Neural cell (in vitro differentiated cells): ENCODE data around the gene TXNL4A. TPM values are rescaled to one million over a fixed set of nuclear protein-coding genes. Genes with fewer than 3 reads are reported as not detected.

ENCODE experiments used
- H2AFZ ChIP-seq: fragments of 200-600, 300-800 bp; sonication (generic), shearing (Covaris generic); 2 replicates; pipeline ENCODE4 v1.6.0; 2014; ENCODE audit warnings: low read depth, mild to moderate bottlenecking, antibody characterized with exemption, low read length, moderate library complexity
- H3F3A ChIP-seq: fragments of 200-600 bp; shearing (Covaris generic); 2 replicates; pipeline ENCODE4 v1.6.1; 2016; ENCODE audit warnings: mild to moderate bottlenecking, moderate library complexity, mixed read lengths, antibody characterized with exemption, low read length; ENCODE audit not compliant: insufficient read depth, poor library complexity, severe bottlenecking
- H3K27ac ChIP-seq: fragments of 200-600, 300-800 bp; sonication (generic), shearing (Covaris generic); 2 replicates; pipeline ENCODE4 v1.5.1; 2014; ENCODE audit warnings: mild to moderate bottlenecking, low read length, moderate library complexity
- H3K27me3 ChIP-seq: fragments of 300-800, 200-600 bp; sonication (generic), shearing (Covaris generic); 2 replicates; pipeline ENCODE4 v1.6.0; 2014; ENCODE audit warnings: mild to moderate bottlenecking, low read depth, low read length, moderate library complexity; ENCODE audit not compliant: insufficient read depth
- H3K36me3 ChIP-seq: fragments of 300-800, 200-600 bp; sonication (generic), shearing (Covaris generic); 2 replicates; pipeline ENCODE4 v1.5.1; 2014; ENCODE audit warnings: mild to moderate bottlenecking, antibody characterized with exemption, low read length, moderate library complexity; ENCODE audit not compliant: insufficient read depth
- H3K4me2 ChIP-seq: fragments of 300-800, 200-600 bp; sonication (generic), shearing (Covaris generic); 2 replicates; pipeline ENCODE4 v1.6.0; 2014; ENCODE audit warnings: mild to moderate bottlenecking, low read length
- H3K4me3 ChIP-seq: fragments of 300-800, 200-600 bp; sonication (generic), shearing (Covaris generic); 2 replicates; pipeline ENCODE4 v1.5.1; 2014; ENCODE audit warnings: mild to moderate bottlenecking, low read length, moderate library complexity
- H3K79me2 ChIP-seq: fragments of 200-600 bp; shearing (Covaris generic); replicated peaks from 2 replicates; pipeline ENCODE4 v1.6.0; 2014; ENCODE audit warnings: mild to moderate bottlenecking, low read length, moderate library complexity; ENCODE audit not compliant: insufficient read depth
- H3K9ac ChIP-seq: fragments of 300-800, 200-600 bp; sonication (generic), shearing (Covaris generic); 2 replicates; pipeline ENCODE4 v1.6.1; 2016; ENCODE audit warnings: mild to moderate bottlenecking, low read length, mixed read lengths
- H3K9me2 ChIP-seq: fragments of 200-600 bp; shearing (Covaris generic); 2 replicates; pipeline ENCODE4 v1.6.1; 2016; ENCODE audit warnings: mild to moderate bottlenecking, low read length, mixed read lengths; ENCODE audit not compliant: insufficient read depth
- H3K9me3 ChIP-seq: fragments of 200-600, 300-800 bp; sonication (generic), shearing (Covaris generic); 2 replicates; pipeline ENCODE4 v1.6.1; 2016; ENCODE audit warnings: mild to moderate bottlenecking, mixed run types, low read length, moderate library complexity, mixed read lengths
- H4K20me1 ChIP-seq: fragments of 200-600 bp; shearing (Covaris generic); 2 replicates; pipeline ENCODE4 v1.6.1; 2016; ENCODE audit warnings: mild to moderate bottlenecking, mixed run types; ENCODE audit not compliant: insufficient read depth
- EP300 ChIP-seq: fragments of 450-650 bp; conservative IDR thresholded peaks from 2 replicates; pipeline ENCODE4 v1.6.1; 2014; ENCODE audit warnings: antibody characterized with exemption, mild to moderate bottlenecking, moderate library complexity; ENCODE audit not compliant: poor library complexity, severe bottlenecking
- EZH2 ChIP-seq: fragments of 200-600, 300-800 bp; shearing (Covaris generic), sonication (generic); IDR thresholded peaks from 2 replicates; pipeline ENCODE4 v1.6.1; 2014; ENCODE audit warnings: antibody characterized with exemption, low read length, borderline replicate concordance, mild to moderate bottlenecking; ENCODE audit not compliant: insufficient read depth, poor library complexity, severe bottlenecking
- MXI1 ChIP-seq: fragments of 450-650 bp; conservative IDR thresholded peaks from 2 replicates; pipeline ENCODE4 v1.6.1; 2014; ENCODE audit warnings: antibody characterized with exemption, mild to moderate bottlenecking; ENCODE audit not compliant: poor library complexity, severe bottlenecking
- POLR2AphosphoS5 ChIP-seq: IDR thresholded peaks from 2 replicates; pipeline ENCODE4 v1.6.1; 2012
- RAD21 ChIP-seq: fragments of 450-650 bp; conservative IDR thresholded peaks from 2 replicates; pipeline ENCODE4 v1.6.1; 2014; ENCODE audit warnings: antibody characterized with exemption, mild to moderate bottlenecking, moderate library complexity
- REST ChIP-seq: IDR thresholded peaks from 2 replicates; pipeline ENCODE4 v1.6.1; 2012; ENCODE audit warnings: borderline replicate concordance
- SMC3 ChIP-seq: fragments of 450-650 bp; conservative IDR thresholded peaks from 2 replicates; pipeline ENCODE4 v1.6.1; 2014; ENCODE audit warnings: antibody characterized with exemption, mild to moderate bottlenecking, moderate library complexity; ENCODE audit not compliant: poor library complexity
- TAF1 ChIP-seq: IDR thresholded peaks from 2 replicates; pipeline ENCODE4 v1.6.1; 2012; ENCODE audit warnings: low read depth
- polyA plus RNA-seq: library from polyadenylated mRNA; depleted of rRNA; stranded (reverse); fragments of >200 nt; gene quantifications from 2 replicates; pipeline ENCODE4 v1.2.3, GENCODE V29; 2014
- TF ChIP-seq, protein P1 (sequence below): fragments of 450-650 bp; IDR thresholded peaks from 2 replicates; pipeline ENCODE4 v1.5.1; 2014; ENCODE audit warnings: antibody characterized with exemption, mild to moderate bottlenecking, moderate library complexity; ENCODE audit not compliant: poor library complexity, severe bottlenecking

The TXNL4A gene
- polyA plus RNA-seq, 1 donor from 2014 or later = 163 TPM

- TF ChIP-seq TAF1 (no peak), EZH2 (no peak), RAD21 (no peak), MXI1 (no peak), SMC3 (no peak), EP300 (no peak), REST (no peak), POLR2AphosphoS5 (no peak)
- TF ChIP-seq, protein P1, sequence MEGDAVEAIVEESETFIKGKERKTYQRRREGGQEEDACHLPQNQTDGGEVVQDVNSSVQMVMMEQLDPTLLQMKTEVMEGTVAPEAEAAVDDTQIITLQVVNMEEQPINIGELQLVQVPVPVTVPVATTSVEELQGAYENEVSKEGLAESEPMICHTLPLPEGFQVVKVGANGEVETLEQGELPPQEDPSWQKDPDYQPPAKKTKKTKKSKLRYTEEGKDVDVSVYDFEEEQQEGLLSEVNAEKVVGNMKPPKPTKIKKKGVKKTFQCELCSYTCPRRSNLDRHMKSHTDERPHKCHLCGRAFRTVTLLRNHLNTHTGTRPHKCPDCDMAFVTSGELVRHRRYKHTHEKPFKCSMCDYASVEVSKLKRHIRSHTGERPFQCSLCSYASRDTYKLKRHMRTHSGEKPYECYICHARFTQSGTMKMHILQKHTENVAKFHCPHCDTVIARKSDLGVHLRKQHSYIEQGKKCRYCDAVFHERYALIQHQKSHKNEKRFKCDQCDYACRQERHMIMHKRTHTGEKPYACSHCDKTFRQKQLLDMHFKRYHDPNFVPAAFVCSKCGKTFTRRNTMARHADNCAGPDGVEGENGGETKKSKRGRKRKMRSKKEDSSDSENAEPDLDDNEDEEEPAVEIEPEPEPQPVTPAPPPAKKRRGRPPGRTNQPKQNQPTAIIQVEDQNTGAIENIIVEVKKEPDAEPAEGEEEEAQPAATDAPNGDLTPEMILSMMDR = no peak
- Histone ChIP-seq H3K27me3 (no peaks in the 10 kb centered on the region), H3K79me2 (no peaks in the 10 kb centered on the region), H3K4me3 (no peak overlapping the region), H3K9me3 (peaks cover 9% of the 10 kb centered on the region), H4K20me1 (no peaks in the 10 kb centered on the region), H3K4me2 (no peak overlapping the region), H3F3A (no peaks in the 10 kb centered on the region), H3K9ac (no peak overlapping the region), H3K9me2 (no peaks in the 10 kb centered on the region), H3K36me3 (no peaks in the 10 kb centered on the region), H3K27ac (no peak overlapping the region), H2AFZ (no peak overlapping the region)
Observed at GRCh38 chr18:80009661-80010550, 21.5 kb upstream of the TXNL4A start.

DNA sequence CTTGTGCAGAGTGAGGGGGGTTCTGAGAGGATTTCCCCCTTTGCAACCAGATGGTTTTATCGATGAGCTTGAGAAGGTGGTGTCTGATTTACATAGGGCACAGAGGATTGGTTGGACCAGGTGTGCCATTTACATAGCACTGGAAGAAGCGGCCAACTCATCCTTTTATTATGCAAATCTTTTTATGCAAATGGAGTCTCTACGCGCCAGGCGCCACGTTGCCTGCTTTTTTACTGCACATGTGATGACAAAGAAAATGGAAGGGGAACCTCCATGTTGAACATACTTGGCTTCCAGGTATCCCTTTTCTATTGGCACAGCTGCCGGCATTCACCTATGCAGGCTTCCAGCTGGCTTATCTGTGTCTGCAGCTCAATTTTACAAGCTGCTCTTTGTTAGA, 18.4 kb upstream of the TXNL4A start:
- Histone ChIP-seq H3K79me2 (no peaks in the 10 kb centered on the region), H3K4me2 (no peak overlapping the region), H3K4me3 (no peak overlapping the region), H3K9me3 (peaks cover 4% of the 10 kb centered on the region), H4K20me1 (no peaks in the 10 kb centered on the region), H3K9ac (no peak overlapping the region), H3K36me3 (no peaks in the 10 kb centered on the region), H3K27ac (no peak overlapping the region), H3K27me3 (no peaks in the 10 kb centered on the region), H2AFZ (no peak overlapping the region), H3F3A (no peaks in the 10 kb centered on the region), H3K9me2 (no peaks in the 10 kb centered on the region)
- TF ChIP-seq TAF1 (no peak), EP300 (no peak), EZH2 (no peak), REST (no peak), RAD21 (no peak), MXI1 (no peak), SMC3 (no peak), POLR2AphosphoS5 (no peak)
- TF ChIP-seq, protein P1 = no peak
